GM12878 (cell line): ENCODE data around the gene ZNF367. TPM values are rescaled to one million over a fixed set of nuclear protein-coding genes. Genes with fewer than 3 reads are reported as not detected.
A peak's percentile ranks its signal among the peaks of the same experiment; 100 is the strongest.

Experiments used
- ATF2 ChIP-seq: IDR thresholded peaks from 2 replicates; pipeline ENCODE4 v1.6.1; 2012; ENCODE audit warnings: low read length, inconsistent platforms
- CBX3 ChIP-seq: fragments of 200-600 bp; sonication (generic); IDR thresholded peaks from 2 replicates; pipeline ENCODE4 v1.6.1; 2016; ENCODE audit warnings: low read depth, borderline replicate concordance
- FOXK2 ChIP-seq: fragments of 450-650 bp; IDR thresholded peaks from 2 replicates; pipeline ENCODE4 v1.6.1; 2017; ENCODE audit warnings: mild to moderate bottlenecking, moderate library complexity
- GATAD2B ChIP-seq: fragments of 450-650 bp; conservative IDR thresholded peaks from 2 replicates; pipeline ENCODE4 v1.6.1; 2017; ENCODE audit warnings: low read depth, mild to moderate bottlenecking, moderate library complexity
- KLF5 ChIP-seq: fragments of 450-650 bp; IDR thresholded peaks from 2 replicates; pipeline ENCODE4 v1.6.1; 2014; ENCODE audit warnings: mild to moderate bottlenecking; ENCODE audit not compliant: partially characterized antibody
- NKRF ChIP-seq: fragments of 450-650 bp; conservative IDR thresholded peaks from 2 replicates; pipeline ENCODE4 v1.6.1; 2017; ENCODE audit warnings: mild to moderate bottlenecking, moderate library complexity
- PRDM15 ChIP-seq: fragments of 450-650 bp; formaldehyde crosslinking; IDR thresholded peaks from 2 replicates; pipeline ENCODE4 v1.4.0; 2020; ENCODE audit warnings: mild to moderate bottlenecking, moderate library complexity
- RCOR1 ChIP-seq: conservative IDR thresholded peaks from 2 replicates; pipeline ENCODE4 v1.6.1; 2012; ENCODE audit warnings: low read depth, low read length, improper control_type of control experiment
- RELB ChIP-seq: fragments of 450-650 bp; IDR thresholded peaks from 2 replicates; pipeline ENCODE4 v1.6.1; 2017; ENCODE audit warnings: low read depth, mild to moderate bottlenecking, moderate library complexity
- SMAD5 ChIP-seq: IDR thresholded peaks from 2 replicates; pipeline ENCODE4 v1.6.1; 2016; ENCODE audit warnings: antibody characterized with exemption, low read depth
- TBL1XR1 ChIP-seq: IDR thresholded peaks from 2 replicates; pipeline ENCODE4 v1.6.1; 2012; ENCODE audit warnings: low read depth, low read length, improper control_type of control experiment
- WRNIP1 ChIP-seq: IDR thresholded peaks from 2 replicates; pipeline ENCODE4 v1.6.1; 2011; ENCODE audit warnings: low read depth, low read length, improper control_type of control experiment, borderline replicate concordance
- YY1 ChIP-seq: IDR thresholded peaks from 2 replicates; pipeline ENCODE4 v1.6.1; 2011; ENCODE audit warnings: low read depth, mild to moderate bottlenecking, low read length
- ZNF622 ChIP-seq: fragments of 450-650 bp; IDR thresholded peaks from 2 replicates; pipeline ENCODE4 v1.6.1; 2017; ENCODE audit warnings: mild to moderate bottlenecking, inconsistent platforms
- ZNF687 ChIP-seq: fragments of 450-650 bp; IDR thresholded peaks from 2 replicates; pipeline ENCODE4 v1.6.1; 2017; ENCODE audit warnings: mild to moderate bottlenecking, moderate library complexity
- polyA plus RNA-seq, 11 experiments: library from polyadenylated mRNA; depleted of rRNA in 4 of 11; unstranded in 6 of 11; stranded (reverse) in 5 of 11; fragments of >200 nt; fragmentation: Nextera tagmentation in 4 of 11; fragmentation: Illumina TruSeq in 1 of 11; extraction: Ambion mirVana in 4 of 11; extraction: Trizol in 1 of 11; gene quantifications; 1 replicate in 1 of 11; 2 replicates in 10 of 11; pipeline versions ENCODE4 v1.2.1 to v1.2.3, GENCODE V29; 2011 to 2016; ENCODE audit warnings: inconsistent platforms in 2 of 11, missing spikeins in 2 of 11, low read depth in 1 of 11
- total RNA-seq, 4 experiments: library from RNA; depleted of rRNA in 3 of 4; stranded (reverse); fragments of >200 nt in 3 of 4; fragmentation: Illumina TruSeq in 1 of 4; extraction: Trizol in 1 of 4; gene quantifications; 2 replicates each; pipeline versions ENCODE4 v1.2.1 to v1.2.3, GENCODE V29; 2013 to 2021

The ZNF367 gene
- total and polyA plus RNA-seq, 10 of the 15 experiments (the other 5 are each of a cell fraction or from before 2014, with no cell fraction given): 2.9 to 16.3 (median 11.1) TPM

GRCh38 chr9:96418920-96419690 lies 935 bp upstream of the ZNF367 start (continued):
- 0 out of 2 replicates have a peak, but pooled peaks have one; percentile 40 for TF ChIP-seq ZNF687
- no peak for TF ChIP-seq CBX3
- no peak for TF ChIP-seq WRNIP1
- TF ChIP-seq GATAD2B: peak; percentile 94
- TF ChIP-seq KLF5: peak; percentile 37
- TF ChIP-seq RCOR1: no peak
- no peak for TF ChIP-seq ATF2
- 0 out of 2 replicates have a peak, but pooled peaks have one; percentile 48 for TF ChIP-seq SMAD5
- TF ChIP-seq ZNF622: no peak
- TF ChIP-seq PRDM15 (CRISPR knock-in tag): no peak
- TF ChIP-seq NKRF: peak; percentile 86
- TF ChIP-seq RELB: no peak
- TF ChIP-seq YY1: 0 out of 2 replicates have a peak, but pooled peaks have one; percentile 28
- no peak for TF ChIP-seq FOXK2
- no peak for TF ChIP-seq TBL1XR1
